ENCODE measurements around the gene SLC22A14.

- TF ChIP-seq, protein P1, sequence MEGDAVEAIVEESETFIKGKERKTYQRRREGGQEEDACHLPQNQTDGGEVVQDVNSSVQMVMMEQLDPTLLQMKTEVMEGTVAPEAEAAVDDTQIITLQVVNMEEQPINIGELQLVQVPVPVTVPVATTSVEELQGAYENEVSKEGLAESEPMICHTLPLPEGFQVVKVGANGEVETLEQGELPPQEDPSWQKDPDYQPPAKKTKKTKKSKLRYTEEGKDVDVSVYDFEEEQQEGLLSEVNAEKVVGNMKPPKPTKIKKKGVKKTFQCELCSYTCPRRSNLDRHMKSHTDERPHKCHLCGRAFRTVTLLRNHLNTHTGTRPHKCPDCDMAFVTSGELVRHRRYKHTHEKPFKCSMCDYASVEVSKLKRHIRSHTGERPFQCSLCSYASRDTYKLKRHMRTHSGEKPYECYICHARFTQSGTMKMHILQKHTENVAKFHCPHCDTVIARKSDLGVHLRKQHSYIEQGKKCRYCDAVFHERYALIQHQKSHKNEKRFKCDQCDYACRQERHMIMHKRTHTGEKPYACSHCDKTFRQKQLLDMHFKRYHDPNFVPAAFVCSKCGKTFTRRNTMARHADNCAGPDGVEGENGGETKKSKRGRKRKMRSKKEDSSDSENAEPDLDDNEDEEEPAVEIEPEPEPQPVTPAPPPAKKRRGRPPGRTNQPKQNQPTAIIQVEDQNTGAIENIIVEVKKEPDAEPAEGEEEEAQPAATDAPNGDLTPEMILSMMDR (IDR thresholded peaks at IDR 0.05) = no peak
- TF ChIP-seq EZH2 (IDR thresholded peaks at IDR 0.05) = no peak
Observed at GRCh38 chr3:38275658-38276057, 6.4 kb upstream of the SLC22A14 start.
